MM.1S (cell line): ENCODE measurements around the gene IRAK1BP1.
A peak's percentile ranks its signal among the peaks of the same experiment; 100 is the strongest.

Experiments
- DNase-seq: peaks from one replicate; pipeline ENCODE4 v3.0.0-alpha.2; 2015
- H2AFZ ChIP-seq: fragments of 300-600 bp; sonication (generic); 2 replicates; pipeline ENCODE4 v1.6.0; 2016; ENCODE audit warnings: antibody characterized with exemption, low read length
- H3F3A ChIP-seq: fragments of 300-600 bp; sonication (generic); 2 replicates; pipeline ENCODE4 v1.6.1; 2016; ENCODE audit warnings: mild to moderate bottlenecking, antibody characterized with exemption, low read length, moderate library complexity, mixed read lengths; ENCODE audit not compliant: insufficient read depth
- H3K27ac ChIP-seq: fragments of 300-600 bp; sonication (generic); 2 replicates; pipeline ENCODE4 v1.5.1; 2016; ENCODE audit warnings: mild to moderate bottlenecking, low read length
- H3K27me3 ChIP-seq: fragments of 300-600 bp; sonication (generic); replicated peaks from 2 replicates; pipeline ENCODE4 v1.6.0; 2016; ENCODE audit warnings: low read length; ENCODE audit not compliant: insufficient read depth
- H3K36me3 ChIP-seq: fragments of 300-600 bp; sonication (generic); replicated peaks from 2 replicates; pipeline ENCODE4 v1.6.1; 2016; ENCODE audit warnings: mild to moderate bottlenecking, low read length, mixed read lengths; ENCODE audit not compliant: insufficient read depth
- H3K4me1 ChIP-seq: fragments of 300-600 bp; sonication (generic); 2 replicates; pipeline ENCODE4 v1.6.1; 2016; ENCODE audit warnings: low read length, mixed read lengths
- H3K4me2 ChIP-seq: fragments of 300-600 bp; sonication (generic); 2 replicates; pipeline ENCODE4 v1.6.0; 2016; ENCODE audit warnings: low read depth, low read length
- H3K4me3 ChIP-seq: fragments of 300-600 bp; sonication (generic); 2 replicates; pipeline ENCODE4 v1.5.1; 2016; ENCODE audit warnings: low read length, mixed read lengths
- H3K79me2 ChIP-seq: fragments of 300-600 bp; sonication (generic); 2 replicates; pipeline ENCODE4 v1.6.1; 2016; ENCODE audit warnings: mixed run types, low read length, mixed read lengths
- H3K9ac ChIP-seq: fragments of 300-600 bp; sonication (generic); 2 replicates; pipeline ENCODE4 v1.6.1; 2016; ENCODE audit warnings: low read length, mixed read lengths
- H3K9me2 ChIP-seq: fragments of 300-600 bp; sonication (generic); replicated peaks from 2 replicates; pipeline ENCODE4 v1.6.1; 2016; ENCODE audit warnings: mild to moderate bottlenecking, low read length, mixed read lengths; ENCODE audit not compliant: insufficient read depth
- H3K9me3 ChIP-seq: fragments of 300-600 bp; sonication (generic); replicated peaks from 2 replicates; pipeline ENCODE4 v1.6.1; 2016; ENCODE audit warnings: mild to moderate bottlenecking, low read length, mixed read lengths; ENCODE audit not compliant: insufficient read depth
- H4K20me1 ChIP-seq: fragments of 300-600 bp; sonication (generic); 2 replicates; pipeline ENCODE4 v1.6.1; 2016; ENCODE audit warnings: mild to moderate bottlenecking, low read length, moderate library complexity, mixed read lengths; ENCODE audit not compliant: insufficient read depth
- CTCF ChIP-seq: fragments of 300-600 bp; sonication (generic); IDR thresholded peaks from 2 replicates; pipeline ENCODE4 v1.5.1; 2016; ENCODE audit warnings: antibody characterized with exemption, low read length, mixed read lengths
- EZH2 ChIP-seq: fragments of 300-600 bp; sonication (generic); optimal IDR thresholded peaks from 2 replicates; pipeline ENCODE3; 2017; ENCODE audit warnings: low read depth, mild to moderate bottlenecking, antibody characterized with exemption, low read length, mixed read lengths
- EZH2phosphoT487 ChIP-seq: fragments of 300-600 bp; sonication (generic); IDR thresholded peaks from 2 replicates; pipeline ENCODE4 v1.6.1; 2018; ENCODE audit warnings: antibody characterized with exemption, low read length

The IRAK1BP1 gene

GRCh38 chr6:78896227-78896626, 28.9 kb downstream of the IRAK1BP1 start:
- Histone ChIP-seq H2AFZ (no peak overlapping the region), H3K9ac (no peak overlapping the region), H3F3A (no peaks in the 10 kb centered on the region), H3K9me3 (no peaks in the 10 kb centered on the region), H4K20me1 (no peaks in the 10 kb centered on the region), H3K79me2 (no peaks in the 10 kb centered on the region), H3K36me3 (no peaks in the 10 kb centered on the region), H3K4me1 (no peaks in the 10 kb centered on the region), H3K27ac (no peak overlapping the region), H3K4me3 (no peak overlapping the region), H3K9me2 (no peaks in the 10 kb centered on the region), H3K4me2 (no peak overlapping the region), H3K27me3 (no peaks in the 10 kb centered on the region)
- TF ChIP-seq CTCF: no peak
- no peak for TF ChIP-seq EZH2phosphoT487
- no peak for TF ChIP-seq EZH2
- no peak for DNase-seq

GRCh38 chr6:78908621-78909020, 41.3 kb downstream of the IRAK1BP1 start:
- H3K4me1 ChIP-seq: peaks cover 8% of the 10 kb centered on the region
- DNase-seq: no peak
- TF ChIP-seq EZH2 (no peak), CTCF (no peak), EZH2phosphoT487 (no peak)
- no peaks in the 10 kb centered on the region for H3F3A ChIP-seq
- H3K36me3 ChIP-seq: no peaks in the 10 kb centered on the region
- no peaks in the 10 kb centered on the region for H4K20me1 ChIP-seq
- no peaks in the 10 kb centered on the region for H3K27me3 ChIP-seq
- no peak overlapping the region; the same call in 1 of the 2 replicates for H3K4me2 ChIP-seq
- no peaks in the 10 kb centered on the region for H3K79me2 ChIP-seq
- H3K9me3 ChIP-seq: no peaks in the 10 kb centered on the region
- no peak overlapping the region for H2AFZ ChIP-seq
- 0 out of 2 replicates have a peak overlapping the region, but pooled peaks have one; percentile 8 for H3K27ac ChIP-seq
- no peak overlapping the region for H3K4me3 ChIP-seq
- no peaks in the 10 kb centered on the region for H3K9me2 ChIP-seq
- no peak overlapping the region for H3K9ac ChIP-seq

GRCh38 chr6:78909391-78909790, 42.0 kb downstream of the IRAK1BP1 start:
- H3K9me2 ChIP-seq: no peaks in the 10 kb centered on the region
- no peaks in the 10 kb centered on the region for H3K36me3 ChIP-seq
- DNase-seq: peak; percentile 10
- H4K20me1 ChIP-seq: no peaks in the 10 kb centered on the region
- 0 out of 2 replicates have a peak overlapping the region, but pooled peaks have one; percentile 8 for H3K27ac ChIP-seq
- no peaks in the 10 kb centered on the region for H3K79me2 ChIP-seq
- H3K9ac ChIP-seq: no peak overlapping the region
- no peaks in the 10 kb centered on the region for H3K27me3 ChIP-seq
- H2AFZ ChIP-seq: no peak overlapping the region
- H3K4me2 ChIP-seq: no peak overlapping the region
- H3K9me3 ChIP-seq: no peaks in the 10 kb centered on the region
- no peak overlapping the region for H3K4me3 ChIP-seq
- peaks cover 8% of the 10 kb centered on the region for H3K4me1 ChIP-seq
- no peaks in the 10 kb centered on the region for H3F3A ChIP-seq
- no peak for TF ChIP-seq CTCF
- TF ChIP-seq EZH2phosphoT487: no peak
- no peak for TF ChIP-seq EZH2
